Coronary artery (tissue), 2 donors: ENCODE measurements around the gene FBLN5.
A peak's percentile ranks its signal among the peaks of the same experiment; 100 is the strongest.

Experiments
- DNase-seq: peaks from one replicate; pipeline ENCODE4 v3.0.0-alpha.2; 2017; ENCODE audit warnings: low spot score
- H3K27ac ChIP-seq, 2 donors: fragments of 200-600 bp; sonication (generic); one replicate each; pipeline ENCODE4 v1.5.1; 2016 to 2019
- H3K4me3 ChIP-seq: fragments of 200-600 bp; sonication (generic); 2 replicates; pipeline ENCODE4 v1.5.1; 2016; ENCODE audit warnings: mild to moderate bottlenecking, moderate library complexity
- CTCF ChIP-seq: fragments of 200-600 bp; sonication (generic); IDR thresholded peaks from one replicate; pipeline ENCODE4 v1.5.1; 2019; ENCODE audit warnings: antibody characterized with exemption

FBLN5 gene

GRCh38 chr14:91963465-91963864 lies 16.0 kb upstream of the FBLN5 start:
- DNase-seq = no peak
- TF ChIP-seq CTCF = no peak
- no peak overlapping the region for H3K27ac ChIP-seq
- H3K4me3 ChIP-seq = no peak overlapping the region

GRCh38 chr14:91961297-91962220 lies 14.1 kb upstream of the FBLN5 start:
- no peak for DNase-seq
- Histone ChIP-seq H3K4me3 (no peak overlapping the region), H3K27ac (no peak overlapping the region)
- no peak for TF ChIP-seq CTCF

- Histone ChIP-seq H3K27ac (no peak overlapping the region), H3K4me3 (no peak overlapping the region)
- TF ChIP-seq CTCF = no peak
- DNase-seq = no peak
Observed at GRCh38 chr14:91957876-91958313, 10.4 kb upstream of the FBLN5 start.

GRCh38 chr14:91956616-91957015 lies 9.1 kb upstream of the FBLN5 start:
- no peak for DNase-seq
- Histone ChIP-seq H3K4me3 (no peak overlapping the region), H3K27ac (no peak overlapping the region)
- no peak for TF ChIP-seq CTCF

- no peak overlapping the region for H3K27ac ChIP-seq
- no peak overlapping the region for H3K4me3 ChIP-seq
- no peak for TF ChIP-seq CTCF
- DNase-seq = no peak
Observed at GRCh38 chr14:91955168-91955567, 7.7 kb upstream of the FBLN5 start.

GRCh38 chr14:91953170-91953985 lies 5.9 kb upstream of the FBLN5 start:
- Histone ChIP-seq H3K27ac (peak overlapping the region in 1 of 2 donors; percentile 16), H3K4me3 (no peak overlapping the region)
- no peak for DNase-seq
- no peak for TF ChIP-seq CTCF
